OCI-LY3 (cell line): ENCODE data around the gene OR10A3.

Experiments
- EZH2phosphoT487 ChIP-seq: fragments of 200-600 bp; shearing (Covaris generic); IDR thresholded peaks from 2 replicates; pipeline ENCODE4 v1.6.1; 2018; ENCODE audit warnings: antibody characterized with exemption, mixed run types, low read depth
- TF ChIP-seq, protein P1 (sequence below): fragments of 200-600, 300-600 bp; sonication (generic); IDR thresholded peaks from 2 replicates; pipeline ENCODE4 v1.5.1; 2014; ENCODE audit warnings: antibody characterized with exemption, low read length, low read depth

DNA sequence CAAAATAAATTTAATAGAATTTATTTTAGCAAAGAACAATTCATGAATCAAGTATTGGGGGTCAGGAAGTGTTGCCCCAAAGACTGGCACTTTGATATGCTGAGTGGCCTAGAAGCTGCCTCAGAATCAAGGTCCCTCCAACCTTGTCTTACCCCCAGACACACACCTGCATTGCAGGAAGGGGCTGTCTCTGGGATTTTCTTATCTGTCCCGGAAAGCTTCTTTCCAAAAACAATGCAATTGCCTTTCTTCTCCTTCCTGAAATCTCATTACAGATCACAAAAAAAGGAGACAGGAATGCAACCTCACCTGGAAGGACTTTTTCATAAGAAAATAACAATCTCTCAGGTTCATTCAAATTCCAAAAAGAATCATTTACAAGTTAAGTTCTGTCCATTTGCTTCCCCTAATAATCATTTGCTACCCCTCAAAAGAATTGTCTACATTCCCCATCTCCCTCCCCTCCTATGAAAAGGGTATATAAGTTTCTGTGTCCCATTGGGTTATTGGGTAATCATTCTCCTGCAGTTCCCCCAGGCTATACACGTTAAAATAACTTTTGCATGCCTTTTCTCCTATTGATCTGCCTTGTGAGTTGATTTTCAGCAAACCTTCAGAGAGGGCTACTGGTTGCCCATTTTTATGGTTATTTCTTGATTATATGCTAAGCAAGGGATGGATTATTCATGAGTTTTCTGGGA, 31.8 kb downstream of the OR10A3 start:
- TF ChIP-seq, protein P1, sequence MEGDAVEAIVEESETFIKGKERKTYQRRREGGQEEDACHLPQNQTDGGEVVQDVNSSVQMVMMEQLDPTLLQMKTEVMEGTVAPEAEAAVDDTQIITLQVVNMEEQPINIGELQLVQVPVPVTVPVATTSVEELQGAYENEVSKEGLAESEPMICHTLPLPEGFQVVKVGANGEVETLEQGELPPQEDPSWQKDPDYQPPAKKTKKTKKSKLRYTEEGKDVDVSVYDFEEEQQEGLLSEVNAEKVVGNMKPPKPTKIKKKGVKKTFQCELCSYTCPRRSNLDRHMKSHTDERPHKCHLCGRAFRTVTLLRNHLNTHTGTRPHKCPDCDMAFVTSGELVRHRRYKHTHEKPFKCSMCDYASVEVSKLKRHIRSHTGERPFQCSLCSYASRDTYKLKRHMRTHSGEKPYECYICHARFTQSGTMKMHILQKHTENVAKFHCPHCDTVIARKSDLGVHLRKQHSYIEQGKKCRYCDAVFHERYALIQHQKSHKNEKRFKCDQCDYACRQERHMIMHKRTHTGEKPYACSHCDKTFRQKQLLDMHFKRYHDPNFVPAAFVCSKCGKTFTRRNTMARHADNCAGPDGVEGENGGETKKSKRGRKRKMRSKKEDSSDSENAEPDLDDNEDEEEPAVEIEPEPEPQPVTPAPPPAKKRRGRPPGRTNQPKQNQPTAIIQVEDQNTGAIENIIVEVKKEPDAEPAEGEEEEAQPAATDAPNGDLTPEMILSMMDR: no peak
- TF ChIP-seq EZH2phosphoT487: no peak
